KOPT-K1 (cell line): ENCODE results near the gene CETP.
"Not testable (repeated sequence)": the region's sequence is repeated elsewhere in the genome, so short reads cannot be mapped to it uniquely, and the experiment has no call there.

Source experiments
- H3K27ac ChIP-seq: fragments of 200-600 bp; sonication (generic); 2 replicates; pipeline ENCODE4 v1.5.1; 2016; ENCODE audit warnings: antibody characterized with exemption, mild to moderate bottlenecking, low read depth, low read length; ENCODE audit not compliant: poor library complexity, severe bottlenecking
- H3K36me3 ChIP-seq: fragments of 200-600 bp; sonication (generic); 2 replicates; pipeline ENCODE4 v1.5.1; 2017; ENCODE audit warnings: antibody characterized with exemption, mild to moderate bottlenecking, low read length, moderate library complexity; ENCODE audit not compliant: insufficient read depth
- H3K9me3 ChIP-seq: fragments of 200-600 bp; sonication (generic); 2 replicates; pipeline ENCODE4 v1.5.1; 2017; ENCODE audit warnings: antibody characterized with exemption, low read length, mild to moderate bottlenecking; ENCODE audit not compliant: insufficient read depth, poor library complexity, severe bottlenecking

The CETP gene

DNA sequence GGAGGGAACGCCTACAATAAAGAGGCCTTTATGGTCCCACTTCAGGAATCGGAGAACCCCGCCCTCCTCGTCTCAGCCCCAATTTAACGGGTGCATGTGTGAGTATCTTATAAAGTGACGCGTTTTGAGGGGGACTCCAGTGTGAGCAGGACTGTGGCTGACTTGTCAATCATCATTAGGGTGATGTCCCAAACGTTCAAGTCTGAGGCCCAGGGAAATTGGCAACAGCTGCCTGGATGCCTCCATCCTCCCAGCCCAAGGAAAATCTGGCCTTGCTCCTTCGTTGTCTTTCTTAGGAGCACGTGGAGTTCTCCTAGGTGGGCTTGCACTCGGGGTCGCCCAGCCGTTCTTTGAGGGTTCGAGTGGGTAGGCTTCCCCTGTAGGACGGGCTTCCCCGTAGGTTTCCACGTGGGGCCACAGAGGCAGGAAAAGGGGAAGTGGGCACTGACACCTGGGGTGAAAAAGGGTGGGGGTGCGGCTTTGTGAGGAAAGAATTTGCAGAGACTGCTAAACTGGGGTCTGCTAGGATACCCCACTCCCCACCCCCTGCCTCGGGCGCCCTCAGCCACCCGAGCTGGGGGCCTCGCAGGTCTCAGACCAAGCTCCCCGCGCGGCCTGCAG lies 30.4 kb upstream of the CETP start:
- H3K27ac ChIP-seq, result peak overlapping the region; percentile 91
- peaks cover 24% of the 10 kb centered on the region for H3K36me3 ChIP-seq
- H3K9me3 ChIP-seq, result no peaks in the 10 kb centered on the region

DNA sequence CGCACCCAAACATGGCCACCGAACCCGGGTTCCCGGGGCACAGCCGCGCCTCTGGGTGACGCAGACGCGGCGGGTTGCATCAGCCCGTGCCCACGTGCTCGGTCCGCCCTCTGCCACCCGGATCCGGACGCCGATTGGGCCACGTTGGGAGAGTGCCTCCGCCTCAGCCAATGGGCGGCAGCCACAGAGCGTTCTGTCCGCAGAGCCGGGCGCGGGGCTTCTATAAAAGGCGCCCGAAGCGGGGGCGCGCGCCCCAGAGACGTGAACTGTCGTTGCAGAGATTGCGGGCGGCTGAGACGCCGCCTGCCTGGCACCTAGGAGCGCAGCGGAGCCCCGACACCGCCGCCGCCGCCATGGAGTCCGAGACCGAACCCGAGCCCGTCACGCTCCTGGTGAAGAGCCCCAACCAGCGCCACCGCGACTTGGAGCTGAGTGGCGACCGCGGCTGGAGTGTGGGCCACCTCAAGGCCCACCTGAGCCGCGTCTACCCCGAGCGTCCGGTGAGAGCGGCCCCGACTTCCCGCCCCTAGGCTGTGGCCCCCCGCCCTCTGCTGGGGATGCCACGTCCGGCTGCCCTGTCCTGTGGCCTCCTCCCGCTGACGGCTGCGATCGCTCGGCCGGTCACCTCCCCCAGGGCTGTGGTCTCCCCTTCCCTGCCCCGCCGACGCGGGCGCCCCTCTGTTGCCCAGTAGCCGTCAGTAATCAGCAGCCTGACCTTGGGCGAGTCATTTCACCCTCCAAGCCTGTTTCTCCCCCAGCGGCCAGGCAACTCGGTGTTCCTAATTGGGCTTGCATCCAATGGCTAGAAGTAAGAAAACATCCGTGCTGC lies 29.6 kb upstream of the CETP start, which contains the start of gene HERPUD1:
TSS of gene HERPUD1 (plus strand) at position 251 of the 829 bp plus-strand sequence. CDS start at position 354, 103 bp downstream.
- H3K9me3 ChIP-seq, result no peaks in the 10 kb centered on the region
- H3K27ac ChIP-seq, result peak within 1 kb of the TSS; percentile 91
- peaks cover 31% of the 10 kb centered on the region for H3K36me3 ChIP-seq

DNA sequence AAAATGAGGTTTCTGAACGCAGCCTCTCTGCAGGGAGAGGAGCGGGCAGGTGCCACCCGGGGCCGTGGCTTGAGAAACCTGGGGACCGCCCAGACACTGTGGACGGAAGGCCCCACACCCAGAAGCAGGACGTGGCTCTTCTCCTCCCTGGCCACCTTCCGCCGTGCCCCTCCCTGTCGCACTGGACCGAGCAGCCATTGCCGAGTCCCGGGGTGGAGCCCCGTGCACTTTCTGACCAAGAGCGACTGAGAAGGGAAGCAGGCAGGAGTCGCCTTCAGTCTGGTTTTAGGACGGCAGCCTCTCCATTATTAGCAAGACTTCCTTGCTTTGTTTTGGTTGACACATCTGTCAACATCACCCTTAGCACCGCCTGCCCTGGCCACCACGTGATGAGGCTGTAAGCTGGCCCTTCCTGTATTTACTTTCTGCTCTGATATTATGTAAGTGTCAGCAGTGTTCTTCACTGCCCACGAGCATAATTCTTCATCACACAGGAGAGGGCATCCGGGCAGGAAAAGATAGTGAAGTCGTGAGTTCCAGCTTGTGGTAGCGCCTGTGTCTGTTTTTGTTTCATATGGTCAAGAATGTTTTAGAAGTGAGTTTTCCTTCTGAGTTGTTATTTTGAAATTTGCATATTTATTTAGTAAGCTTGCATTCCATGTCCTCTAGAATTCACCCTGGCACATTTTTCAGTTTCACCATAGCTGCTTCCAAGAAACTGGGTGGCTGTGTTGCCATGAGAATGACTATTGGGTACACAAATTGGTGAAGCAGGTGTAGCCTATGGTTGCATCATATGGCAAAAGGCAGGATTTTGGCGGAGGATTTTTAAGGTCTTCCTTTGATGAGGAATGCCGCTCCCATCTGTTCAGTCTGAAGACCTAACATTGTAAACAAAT lies 28.8 kb upstream of the CETP start:
- Histone ChIP-seq H3K36me3 (peaks cover 40% of the 10 kb centered on the region), H3K27ac (peak overlapping the region; percentile 91), H3K9me3 (no peaks in the 10 kb centered on the region)

DNA sequence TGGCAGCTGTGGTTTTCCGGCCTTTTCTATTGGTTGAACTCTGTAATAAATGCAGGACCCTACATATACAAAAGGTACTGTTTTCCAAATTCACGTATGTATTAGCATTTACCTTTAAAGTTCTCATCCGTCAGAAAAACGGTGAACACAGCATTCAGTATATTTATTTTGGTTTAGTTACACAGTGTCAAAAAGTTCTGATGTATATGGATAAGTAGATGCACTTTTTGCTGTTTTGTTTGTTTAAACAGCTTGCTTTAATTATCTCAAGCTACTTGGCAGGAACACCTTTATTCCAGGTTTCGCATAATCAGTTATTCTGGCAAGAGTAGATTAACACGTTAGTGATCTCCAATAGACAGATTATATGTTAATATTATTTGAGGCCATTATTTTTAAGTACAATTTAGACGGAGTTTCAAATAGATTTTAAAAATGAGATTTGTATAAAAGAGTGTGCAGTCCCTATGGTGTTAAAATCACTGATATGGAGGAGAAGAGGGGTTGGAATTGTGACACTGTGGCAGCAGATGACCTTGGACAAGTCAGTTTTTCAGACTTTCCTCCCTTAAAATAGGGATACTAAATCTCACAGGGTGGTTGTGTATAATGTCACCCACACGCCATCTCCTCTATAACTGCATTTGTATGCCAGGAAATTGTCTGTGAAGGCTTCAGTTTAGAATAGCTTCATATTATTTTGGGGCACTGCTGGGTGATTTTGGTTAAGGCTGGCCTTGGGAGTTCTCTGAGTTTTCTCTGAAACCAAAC lies 27.7 kb upstream of the CETP start:
- Histone ChIP-seq H3K27ac (peak overlapping the region; percentile 91), H3K36me3 (peaks cover 50% of the 10 kb centered on the region), H3K9me3 (no peaks in the 10 kb centered on the region)

DNA sequence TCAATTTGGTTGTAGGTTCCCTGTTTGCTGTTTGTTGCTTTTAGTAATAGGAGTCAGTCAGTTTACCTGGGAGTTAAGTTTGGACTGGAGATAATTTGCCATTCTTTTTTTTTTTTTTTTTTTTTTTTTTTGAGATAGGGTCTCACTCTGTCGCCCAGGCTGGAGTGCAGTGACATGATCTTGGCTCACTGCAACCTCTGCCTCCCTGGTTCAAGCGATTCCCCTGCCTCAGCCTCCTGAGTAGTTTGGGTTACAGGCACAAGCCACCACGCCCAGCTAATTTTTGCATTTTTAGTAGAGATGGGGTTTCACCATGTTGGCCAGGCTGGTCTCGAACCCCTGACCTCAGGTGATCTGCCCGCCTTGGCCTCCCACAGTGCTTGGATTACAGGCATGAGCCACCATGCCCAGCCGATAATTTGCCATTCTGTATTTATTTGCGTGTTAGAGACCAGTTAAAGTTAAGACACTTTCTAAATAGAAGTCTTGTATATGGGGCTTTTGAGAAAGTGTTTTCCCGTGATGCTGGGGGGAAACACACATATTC lies 27.1 kb upstream of the CETP start:
- not testable (repeated sequence) for H3K9me3 ChIP-seq
- Histone ChIP-seq H3K27ac (peak overlapping the region; percentile 91), H3K36me3 (peaks cover 57% of the 10 kb centered on the region)

DNA sequence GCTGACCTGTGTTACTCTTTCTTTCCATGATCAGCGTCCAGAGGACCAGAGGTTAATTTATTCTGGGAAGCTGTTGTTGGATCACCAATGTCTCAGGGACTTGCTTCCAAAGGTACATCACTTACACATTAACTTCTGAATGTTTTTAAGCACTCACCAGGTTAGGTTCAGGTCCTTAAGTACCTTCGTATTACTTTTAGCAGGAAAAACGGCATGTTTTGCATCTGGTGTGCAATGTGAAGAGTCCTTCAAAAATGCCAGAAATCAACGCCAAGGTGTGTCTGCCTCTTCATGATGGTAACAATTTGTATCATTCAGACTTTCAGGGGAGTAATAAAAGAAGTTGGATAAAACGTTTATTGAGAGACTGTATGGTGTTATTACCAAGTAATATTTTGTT lies 26.5 kb upstream of the CETP start:
- peaks cover 62% of the 10 kb centered on the region for H3K36me3 ChIP-seq
- no peak overlapping the region for H3K27ac ChIP-seq
- H3K9me3 ChIP-seq, result no peaks in the 10 kb centered on the region

DNA sequence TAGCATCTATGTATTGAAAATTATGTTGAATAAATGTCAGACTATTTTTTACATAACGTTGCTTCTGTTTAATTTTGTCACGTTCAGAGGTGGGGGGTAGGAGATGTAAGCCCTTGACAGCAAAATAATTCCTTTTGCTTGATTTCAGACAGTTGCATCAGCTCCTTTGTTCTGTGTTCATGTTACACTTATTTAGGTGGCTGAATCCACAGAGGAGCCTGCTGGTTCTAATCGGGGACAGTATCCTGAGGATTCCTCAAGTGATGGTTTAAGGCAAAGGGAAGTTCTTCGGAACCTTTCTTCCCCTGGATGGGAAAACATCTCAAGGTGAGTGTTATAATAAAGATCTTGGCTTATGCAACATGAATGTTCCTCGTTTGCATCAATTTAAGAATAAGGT lies 25.3 kb upstream of the CETP start:
- Histone ChIP-seq H3K27ac (no peak overlapping the region), H3K36me3 (peaks cover 75% of the 10 kb centered on the region), H3K9me3 (no peaks in the 10 kb centered on the region)

DNA sequence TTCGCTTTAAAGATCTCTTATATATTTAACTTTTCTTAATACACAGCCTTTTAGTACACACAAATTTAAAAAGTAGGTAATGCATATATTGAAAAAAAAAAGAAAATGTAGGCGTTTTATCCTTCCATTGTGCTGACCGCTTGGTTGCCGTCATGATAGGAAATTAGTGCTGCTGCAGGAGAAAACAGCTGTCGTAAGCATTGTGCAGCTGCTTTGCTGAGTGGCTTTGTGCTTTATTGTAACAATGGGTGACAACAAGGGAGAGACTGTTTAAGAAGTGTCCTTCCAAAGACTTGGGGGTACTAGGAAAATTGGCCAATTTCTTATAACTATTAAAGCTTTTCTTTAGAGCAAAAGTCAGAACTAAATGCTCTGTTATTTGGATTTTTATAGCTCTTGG lies 24.8 kb upstream of the CETP start:
- Histone ChIP-seq H3K9me3 (no peaks in the 10 kb centered on the region), H3K27ac (no peak overlapping the region), H3K36me3 (peaks cover 80% of the 10 kb centered on the region)

DNA sequence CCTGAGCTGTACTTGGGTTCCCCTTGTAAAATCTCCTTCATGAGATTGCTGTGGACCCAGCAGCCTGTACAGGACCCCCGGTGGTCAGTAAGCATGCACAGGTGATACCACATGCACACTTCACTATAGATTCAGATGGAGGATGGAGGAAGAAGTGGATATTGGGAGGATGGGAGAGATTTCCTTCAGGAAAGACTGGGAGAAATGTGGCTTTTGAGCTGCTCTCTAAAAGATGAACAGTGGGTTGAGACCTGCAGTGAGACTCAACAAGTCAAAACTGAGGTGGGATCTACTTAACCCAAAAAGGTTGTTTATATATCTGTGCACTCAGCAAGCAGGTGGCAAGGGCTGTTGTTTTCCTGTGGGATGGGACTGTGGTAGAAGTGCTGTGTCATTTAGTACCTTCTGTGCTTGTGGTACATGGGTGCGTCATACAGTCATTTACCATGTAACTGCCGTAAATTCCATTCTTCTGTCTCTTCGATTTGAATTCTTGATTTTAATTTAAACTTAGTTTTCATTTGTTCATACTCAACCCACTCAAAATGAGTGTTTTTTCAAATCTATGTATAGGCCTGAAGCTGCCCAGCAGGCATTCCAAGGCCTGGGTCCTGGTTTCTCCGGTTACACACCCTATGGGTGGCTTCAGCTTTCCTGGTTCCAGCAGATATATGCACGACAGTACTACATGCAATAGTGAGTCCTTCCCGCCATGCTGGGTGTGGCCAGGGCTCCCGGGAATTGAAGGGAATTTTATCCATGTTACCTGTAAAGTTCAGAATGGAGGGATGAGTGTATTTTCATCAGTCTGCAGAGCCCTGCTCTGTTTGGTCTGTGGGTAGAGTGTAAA lies 22.9 kb upstream of the CETP start:
- H3K27ac ChIP-seq, result peak overlapping the region; percentile 85
- H3K36me3 ChIP-seq, result peaks cover 97% of the 10 kb centered on the region

DNA sequence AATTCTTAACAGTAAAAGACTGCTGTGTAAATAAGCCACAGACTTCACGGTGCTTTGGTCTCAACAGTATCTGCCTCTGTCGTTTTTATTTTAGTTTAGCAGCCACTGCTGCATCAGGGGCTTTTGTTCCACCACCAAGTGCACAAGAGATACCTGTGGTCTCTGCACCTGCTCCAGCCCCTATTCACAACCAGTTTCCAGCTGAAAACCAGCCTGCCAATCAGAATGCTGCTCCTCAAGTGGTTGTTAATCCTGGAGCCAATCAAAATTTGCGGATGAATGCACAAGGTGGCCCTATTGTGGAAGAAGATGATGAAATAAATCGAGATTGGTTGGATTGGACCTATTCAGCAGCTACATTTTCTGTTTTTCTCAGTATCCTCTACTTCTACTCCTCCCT lies 21.9 kb upstream of the CETP start:
- no peaks in the 10 kb centered on the region for H3K9me3 ChIP-seq
- peaks cover 100% of the 10 kb centered on the region for H3K36me3 ChIP-seq
- H3K27ac ChIP-seq, result peak overlapping the region; percentile 85

More for the DNA sequence above, 22.9 kb upstream of the CETP start:
- no peaks in the 10 kb centered on the region for H3K9me3 ChIP-seq

DNA sequence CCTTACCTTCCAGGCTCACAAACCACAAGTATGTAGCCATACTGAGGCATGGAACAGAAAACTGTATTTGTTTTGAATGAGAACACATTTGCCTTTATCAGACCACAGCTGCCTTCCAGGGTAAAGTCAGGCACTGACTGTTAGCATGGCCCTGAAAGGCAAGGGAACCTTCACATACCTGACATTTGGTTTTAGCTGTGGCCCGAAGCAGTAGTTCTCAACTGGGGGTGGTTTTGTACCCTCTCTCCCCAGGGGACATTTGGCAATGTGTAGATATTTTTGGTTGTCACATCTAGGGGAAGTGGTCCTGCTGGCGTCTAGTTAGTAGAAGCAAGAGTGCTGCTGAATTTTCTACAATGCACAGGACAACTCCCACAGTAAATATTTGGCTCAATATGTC lies 20.7 kb upstream of the CETP start:
- peaks cover 99% of the 10 kb centered on the region for H3K36me3 ChIP-seq
- no peak overlapping the region for H3K27ac ChIP-seq
- H3K9me3 ChIP-seq, result no peaks in the 10 kb centered on the region

DNA sequence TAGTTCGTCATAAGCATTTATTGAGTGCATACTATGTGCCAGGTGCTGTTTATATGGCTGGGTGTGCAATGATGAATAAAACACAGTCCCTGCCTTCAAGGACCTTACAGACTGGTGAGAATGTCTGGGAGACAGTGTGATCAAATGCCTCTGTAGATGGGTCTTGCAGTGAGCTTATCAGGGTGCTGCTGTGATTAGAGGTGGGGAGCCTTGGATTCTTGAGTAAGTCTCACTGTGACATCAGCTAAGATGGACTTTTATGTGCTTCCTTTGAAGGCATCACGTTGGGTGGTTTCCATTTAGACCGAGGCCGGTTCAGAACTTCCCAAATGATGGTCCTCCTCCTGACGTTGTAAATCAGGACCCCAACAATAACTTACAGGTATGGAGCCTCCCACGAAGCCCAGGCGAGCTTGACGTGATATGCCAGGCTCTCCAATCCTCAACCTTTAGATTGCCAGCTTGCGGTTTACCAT lies 19.9 kb upstream of the CETP start:
- Histone ChIP-seq H3K36me3 (peaks cover 98% of the 10 kb centered on the region), H3K9me3 (no peaks in the 10 kb centered on the region), H3K27ac (no peak overlapping the region)

DNA sequence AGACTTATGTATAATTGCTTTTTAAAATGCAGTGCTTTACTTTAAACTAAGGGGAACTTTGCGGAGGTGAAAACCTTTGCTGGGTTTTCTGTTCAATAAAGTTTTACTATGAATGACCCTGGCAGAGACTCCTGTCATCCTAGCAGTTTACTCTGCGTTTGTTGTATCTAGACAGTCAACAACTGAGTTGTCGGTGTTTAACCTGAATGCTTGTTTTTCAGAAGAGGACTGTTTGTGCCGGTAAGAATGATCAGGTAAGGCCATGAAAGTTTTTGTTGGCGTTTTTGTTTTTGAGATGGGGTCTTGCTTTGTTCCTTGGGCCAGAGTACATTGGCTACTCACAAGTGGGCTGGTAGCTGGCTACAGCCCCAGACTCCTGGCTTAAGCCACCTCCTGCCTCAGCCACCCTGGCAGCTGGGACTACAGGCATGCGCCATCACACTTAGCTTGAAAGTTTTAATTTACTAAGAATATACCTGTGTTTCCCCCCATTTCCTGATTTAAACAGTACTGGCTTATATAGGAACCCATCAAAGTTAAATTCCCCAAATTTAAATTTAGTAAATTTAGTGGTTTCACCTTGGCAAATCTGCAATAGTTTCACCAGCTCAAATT lies 17.9 kb upstream of the CETP start:
- Histone ChIP-seq H3K9me3 (no peaks in the 10 kb centered on the region), H3K27ac (no peak overlapping the region), H3K36me3 (peaks cover 80% of the 10 kb centered on the region)
